K562 (cell line): ENCODE measurements around the gene FCHO1. TPM values are rescaled to one million over a fixed set of nuclear protein-coding genes. Genes with fewer than 3 reads are reported as not detected.

Experiments used
- C11orf30 ChIP-seq: fragments of 450-650 bp; IDR thresholded peaks from 2 replicates; pipeline ENCODE4 v1.6.1; 2016; ENCODE audit warnings: low read depth, mild to moderate bottlenecking
- CBFA2T3 ChIP-seq: fragments of 450-650 bp; IDR thresholded peaks from 2 replicates; pipeline ENCODE4 v1.6.1; 2017
- NONO ChIP-seq, 2 experiments: fragments of 200-400 bp in 1 of 2; fragments of 450-650 bp in 1 of 2; formaldehyde crosslinking in 1 of 2; IDR thresholded peaks; 2 replicates each; pipeline ENCODE4 v1.6.1; 2017; ENCODE audit warnings: low read depth in 2 of 2, mild to moderate bottlenecking in 2 of 2, moderate library complexity in 2 of 2, low read length in 1 of 2
- PHF20 ChIP-seq: fragments of 450-650 bp; IDR thresholded peaks from 2 replicates; pipeline ENCODE4 v1.6.1; 2018; ENCODE audit not compliant: partially characterized antibody
- POLR2B ChIP-seq: fragments of 450-650 bp; IDR thresholded peaks from 2 replicates; pipeline ENCODE4 v1.6.1; 2018; ENCODE audit warnings: low read depth; ENCODE audit not compliant: partially characterized antibody
- RBBP5 ChIP-seq: fragments of 200-600 bp; sonication (generic); IDR thresholded peaks from 2 replicates; pipeline ENCODE4 v1.6.1; 2012; ENCODE audit warnings: borderline replicate concordance, mild to moderate bottlenecking, low read length, control low read depth, inconsistent platforms; ENCODE audit not compliant: insufficient read depth, poor library complexity, severe bottlenecking
- SAP30 ChIP-seq: fragments of 200-600 bp; sonication (generic); IDR thresholded peaks from 2 replicates; pipeline ENCODE4 v1.6.1; 2012; ENCODE audit warnings: borderline replicate concordance, low read depth, mild to moderate bottlenecking, moderate library complexity, low read length, control low read depth, inconsistent platforms; ENCODE audit not compliant: insufficient read depth, poor library complexity, severe bottlenecking
- SIX5 ChIP-seq, 2 experiments: IDR thresholded peaks; 2 replicates each; pipeline ENCODE4 v1.6.1; 2011; ENCODE audit warnings: low read length in 2 of 2, borderline replicate concordance in 1 of 2, low read depth in 1 of 2, mild to moderate bottlenecking in 1 of 2, moderate library complexity in 1 of 2; ENCODE audit not compliant: insufficient read depth in 1 of 2
- SREBF2 ChIP-seq: sonication (generic); formaldehyde crosslinking; IDR thresholded peaks from 2 replicates; pipeline ENCODE4 v1.4.0; 2020; ENCODE audit warnings: mild to moderate bottlenecking, missing genetic modification reagents
- TOE1 ChIP-seq, 2 experiments: fragments of 450-650 bp in 1 of 2; sonication (generic) in 1 of 2; formaldehyde crosslinking in 1 of 2; IDR thresholded peaks; 2 replicates each; pipeline versions ENCODE4 v1.7.1 to v1.8.0; 2016 to 2022; ENCODE audit warnings: borderline replicate concordance in 2 of 2, mild to moderate bottlenecking in 2 of 2, antibody characterized with exemption in 1 of 2, inconsistent platforms in 1 of 2, low read depth in 1 of 2, missing genetic modification reagents in 1 of 2, moderate library complexity in 1 of 2
- ZNF3 ChIP-seq: fragments of 250-450 bp; sonication (Bioruptor Pico); IDR thresholded peaks from 2 replicates; pipeline ENCODE4 v1.5.0; 2021; ENCODE audit warnings: mild to moderate bottlenecking, moderate library complexity
- ZNF444 ChIP-seq: fragments of 250-450 bp; sonication (Bioruptor Pico); IDR thresholded peaks from 2 replicates; pipeline ENCODE4 v1.4.0; 2020; ENCODE audit warnings: mild to moderate bottlenecking, moderate library complexity
- polyA plus RNA-seq, 8 experiments: library from polyadenylated mRNA; depleted of rRNA in 4 of 8; stranded (reverse) in 5 of 8; unstranded in 3 of 8; fragments of >200 nt; fragmentation: Nextera tagmentation in 2 of 8; fragmentation: Illumina TruSeq in 1 of 8; extraction: Ambion mirVana in 2 of 8; extraction: Trizol in 1 of 8; gene quantifications; 2 replicates each; pipeline versions ENCODE4 v1.2.1 to v1.2.3, GENCODE V29; 2011 to 2014; ENCODE audit warnings: inconsistent platforms in 1 of 8, missing spikeins in 1 of 8
- total RNA-seq, 7 experiments: library from RNA; depleted of rRNA in 6 of 7; stranded (reverse); fragments of >200 nt in 6 of 7; fragmentation: Illumina TruSeq in 2 of 7; extraction: Trizol in 2 of 7; gene quantifications; 2 replicates each; pipeline versions ENCODE4 v1.2.1 to v1.2.3, GENCODE V29; 2011 to 2021; ENCODE audit warnings: low replicate concordance in 1 of 7
- TF ChIP-seq, protein P1 (sequence below): sonication (generic); formaldehyde crosslinking; IDR thresholded peaks from 2 replicates; pipeline ENCODE4 v1.5.0; 2020; ENCODE audit warnings: missing genetic modification reagents
- TF ChIP-seq, protein P2 (sequence below), 2 experiments: IDR thresholded peaks; 2 replicates each; pipeline ENCODE4 v1.6.1; 2012; ENCODE audit warnings: improper control_type of control experiment in 2 of 2, low read depth in 2 of 2, low read length in 2 of 2, borderline replicate concordance in 1 of 2
- TF ChIP-seq, protein P3 (sequence below): fragments of 450-650 bp; conservative IDR thresholded peaks from 2 replicates; pipeline ENCODE4 v1.6.1; 2016; ENCODE audit warnings: missing genetic modification characterization, low read depth, mild to moderate bottlenecking, missing compliant biosample characterization, moderate library complexity

Gene FCHO1
- total and polyA plus RNA-seq, 9 of the 15 experiments (the other 6 are each of a cell fraction or from before 2014, with no cell fraction given), result 0.21 to 58.9 (median 18.3) TPM

DNA sequence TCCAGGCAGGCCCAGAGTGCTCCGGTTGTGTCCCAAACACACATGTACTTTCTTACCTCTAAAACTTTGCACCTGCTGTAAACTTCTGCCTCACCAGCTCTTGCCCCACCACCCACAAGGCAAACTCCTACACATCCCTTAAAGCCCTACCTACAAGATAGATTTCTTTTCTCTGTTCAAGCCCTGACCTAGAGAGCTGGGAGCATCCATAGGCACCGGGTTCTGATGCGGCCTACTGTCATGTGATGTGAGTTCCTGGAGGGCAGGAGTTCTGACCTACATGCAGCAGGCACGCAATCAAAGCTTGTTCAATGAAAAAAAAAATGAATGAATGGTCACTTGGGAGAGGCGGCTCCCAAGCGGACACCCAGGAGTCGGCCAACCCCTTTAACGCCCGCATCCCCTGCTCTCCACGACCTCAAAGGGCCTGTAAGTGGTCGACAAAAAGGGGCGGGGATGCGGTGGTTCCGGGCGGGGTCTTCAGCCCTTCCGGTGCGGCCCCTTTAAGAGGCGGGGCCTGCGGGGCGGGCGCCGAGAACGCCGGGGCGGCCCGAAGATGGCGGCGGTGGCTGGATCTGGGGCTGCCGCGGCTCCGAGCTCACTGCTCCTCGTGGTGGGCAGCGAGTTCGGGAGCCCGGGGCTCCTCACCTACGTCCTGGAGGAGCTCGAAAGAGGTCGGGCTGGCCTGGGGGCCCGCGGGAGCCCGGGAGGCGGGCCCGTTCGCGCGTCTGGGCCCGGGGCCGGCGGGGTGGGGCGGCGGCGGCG lies 32.1 kb upstream of the FCHO1 start, which contains the start of gene MAP1S (continued):
- TF ChIP-seq RBBP5 (peak; percentile 74), SREBF2 (CRISPR knock-in tag) (no peak), ZNF444 (CRISPR knock-in tag) (no peak), NONO (IDR thresholded peaks at IDR 0.05; ENCODE audit: low read depth in 2 of 2, low read length in 1 of 2) (peak in 1 of 2 experiments; percentile 29; a peak in 1 of 4 replicates), C11orf30 (peak; percentile 56; the same call in 1 of the 2 replicates), SAP30 (peak; percentile 39), SIX5 (IDR thresholded peaks at IDR 0.05; ENCODE audit: borderline replicate concordance in 1 of 2, insufficient read depth in 1 of 2, low read depth in 1 of 2, low read length in 2 of 2) (no peak), CBFA2T3 (no peak), TOE1 (IDR thresholded peaks at IDR 0.05; ENCODE audit: borderline replicate concordance) (peak; percentile 70; the same call in 1 of the 2 replicates), TOE1 (CRISPR knock-in tag; IDR thresholded peaks at IDR 0.05; ENCODE audit: borderline replicate concordance, low read depth) (no peak), PHF20 (no peak), ZNF3 (CRISPR knock-in tag) (no peak), POLR2B (peak; percentile 46)
- TF ChIP-seq, protein P1, sequence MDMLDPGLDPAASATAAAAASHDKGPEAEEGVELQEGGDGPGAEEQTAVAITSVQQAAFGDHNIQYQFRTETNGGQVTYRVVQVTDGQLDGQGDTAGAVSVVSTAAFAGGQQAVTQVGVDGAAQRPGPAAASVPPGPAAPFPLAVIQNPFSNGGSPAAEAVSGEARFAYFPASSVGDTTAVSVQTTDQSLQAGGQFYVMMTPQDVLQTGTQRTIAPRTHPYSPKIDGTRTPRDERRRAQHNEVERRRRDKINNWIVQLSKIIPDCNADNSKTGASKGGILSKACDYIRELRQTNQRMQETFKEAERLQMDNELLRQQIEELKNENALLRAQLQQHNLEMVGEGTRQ (CRISPR knock-in tag), result peak; percentile 50
- TF ChIP-seq, protein P2, sequence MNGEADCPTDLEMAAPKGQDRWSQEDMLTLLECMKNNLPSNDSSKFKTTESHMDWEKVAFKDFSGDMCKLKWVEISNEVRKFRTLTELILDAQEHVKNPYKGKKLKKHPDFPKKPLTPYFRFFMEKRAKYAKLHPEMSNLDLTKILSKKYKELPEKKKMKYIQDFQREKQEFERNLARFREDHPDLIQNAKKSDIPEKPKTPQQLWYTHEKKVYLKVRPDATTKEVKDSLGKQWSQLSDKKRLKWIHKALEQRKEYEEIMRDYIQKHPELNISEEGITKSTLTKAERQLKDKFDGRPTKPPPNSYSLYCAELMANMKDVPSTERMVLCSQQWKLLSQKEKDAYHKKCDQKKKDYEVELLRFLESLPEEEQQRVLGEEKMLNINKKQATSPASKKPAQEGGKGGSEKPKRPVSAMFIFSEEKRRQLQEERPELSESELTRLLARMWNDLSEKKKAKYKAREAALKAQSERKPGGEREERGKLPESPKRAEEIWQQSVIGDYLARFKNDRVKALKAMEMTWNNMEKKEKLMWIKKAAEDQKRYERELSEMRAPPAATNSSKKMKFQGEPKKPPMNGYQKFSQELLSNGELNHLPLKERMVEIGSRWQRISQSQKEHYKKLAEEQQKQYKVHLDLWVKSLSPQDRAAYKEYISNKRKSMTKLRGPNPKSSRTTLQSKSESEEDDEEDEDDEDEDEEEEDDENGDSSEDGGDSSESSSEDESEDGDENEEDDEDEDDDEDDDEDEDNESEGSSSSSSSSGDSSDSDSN (IDR thresholded peaks at IDR 0.05; ENCODE audit: borderline replicate concordance in 1 of 2, low read depth in 2 of 2, low read length in 2 of 2), result no peak
- TF ChIP-seq, protein P3, sequence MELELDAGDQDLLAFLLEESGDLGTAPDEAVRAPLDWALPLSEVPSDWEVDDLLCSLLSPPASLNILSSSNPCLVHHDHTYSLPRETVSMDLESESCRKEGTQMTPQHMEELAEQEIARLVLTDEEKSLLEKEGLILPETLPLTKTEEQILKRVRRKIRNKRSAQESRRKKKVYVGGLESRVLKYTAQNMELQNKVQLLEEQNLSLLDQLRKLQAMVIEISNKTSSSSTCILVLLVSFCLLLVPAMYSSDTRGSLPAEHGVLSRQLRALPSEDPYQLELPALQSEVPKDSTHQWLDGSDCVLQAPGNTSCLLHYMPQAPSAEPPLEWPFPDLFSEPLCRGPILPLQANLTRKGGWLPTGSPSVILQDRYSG (tag), result no peak
